ENCODE results near the gene MADD. TPM values are rescaled to one million over a fixed set of nuclear protein-coding genes. Genes with fewer than 3 reads are reported as not detected.

MADD gene
- total RNA-seq, 2 experiments from 2014 or later = 96.3 to 98.4 TPM

DNA sequence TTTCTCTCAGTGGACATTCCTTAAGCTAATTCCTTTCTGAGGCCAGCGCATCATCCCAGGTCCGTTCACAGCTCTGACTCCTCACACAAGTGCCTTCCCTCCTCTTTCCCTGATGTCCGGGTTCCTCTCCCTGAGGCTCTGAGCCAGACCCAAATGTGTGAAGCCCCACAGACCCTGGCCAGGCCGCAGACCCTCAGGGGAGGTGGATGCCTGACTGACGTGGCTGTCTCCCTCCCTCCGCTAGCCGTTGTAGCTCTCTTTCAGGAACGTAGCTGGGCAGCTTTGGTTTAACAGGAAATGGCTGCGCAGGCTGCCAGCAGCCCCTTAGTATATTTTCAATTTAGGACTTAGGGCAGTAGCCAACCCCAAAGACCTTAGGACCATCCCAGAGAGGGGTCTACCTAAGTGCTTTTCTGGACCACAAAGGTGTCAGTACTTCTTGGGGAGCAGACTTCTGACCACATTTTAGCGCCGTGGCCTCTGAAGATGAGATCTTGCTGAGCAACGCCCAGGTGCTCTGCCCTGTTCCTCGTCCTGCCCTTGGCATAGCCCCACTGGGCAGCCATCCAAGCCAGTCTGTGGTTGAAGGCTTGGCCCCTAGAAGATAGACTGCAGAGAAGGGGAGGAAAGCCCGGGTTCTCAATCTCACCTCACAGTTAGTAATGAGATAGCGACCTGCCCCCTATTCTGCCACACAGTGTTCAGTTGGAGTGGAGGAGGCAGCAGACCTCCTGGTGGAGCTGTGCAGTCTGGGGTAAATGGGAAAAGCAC lies 55.5 kb downstream of the MADD start:
- ATAC-seq = no peak
- no peak for DNase-seq
- peak overlapping the region; percentile 44 for H3K27ac Mint-ChIP-seq
- no peaks in the 10 kb centered on the region for H3K27me3 Mint-ChIP-seq (ENCODE audit: low read depth)
- H3K9me3 Mint-ChIP-seq (ENCODE audit: insufficient read depth) = no peaks in the 10 kb centered on the region
- ChIA-PET CTCF (no interaction called here), POLR2A (no interaction called here)
- H3K36me3 Mint-ChIP-seq (ENCODE audit: low read depth) = peaks cover 51% of the 10 kb centered on the region
- no peak overlapping the region for H3K4me3 Mint-ChIP-seq
- no peaks in the 10 kb centered on the region for H3K4me1 Mint-ChIP-seq (ENCODE audit: low read depth)

DNA sequence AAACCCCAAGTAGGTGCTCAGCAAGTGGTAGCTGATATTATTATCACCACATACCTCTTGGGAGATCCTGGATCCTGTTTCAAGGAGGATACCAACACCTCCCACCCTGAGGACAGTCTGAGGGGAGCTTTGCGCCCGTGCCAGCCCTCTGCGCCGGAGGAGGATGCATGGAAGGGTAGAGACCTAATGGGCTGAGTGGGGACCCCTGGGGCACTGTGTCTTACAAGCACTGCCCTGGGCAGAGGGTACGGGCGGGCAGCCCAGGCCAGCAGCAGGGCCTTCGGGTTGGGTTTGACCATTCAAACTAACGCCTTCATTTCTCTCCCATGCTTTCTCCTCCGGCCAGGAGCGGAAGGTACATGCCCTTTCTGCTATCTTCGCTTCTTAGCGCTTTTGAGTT lies 56.3 kb downstream of the MADD start:
- POLR2A ChIA-PET = no interaction called here
- Mint-ChIP-seq H3K4me1 (ENCODE audit: low read depth) (no peaks in the 10 kb centered on the region), H3K36me3 (ENCODE audit: low read depth) (peaks cover 48% of the 10 kb centered on the region), H3K4me3 (no peak overlapping the region), H3K9me3 (ENCODE audit: insufficient read depth) (no peaks in the 10 kb centered on the region), H3K27me3 (ENCODE audit: low read depth) (no peaks in the 10 kb centered on the region), H3K27ac (no peak overlapping the region)
- ATAC-seq (no peak), DNase-seq (no peak)
- CTCF ChIA-PET = no interaction called here

DNA sequence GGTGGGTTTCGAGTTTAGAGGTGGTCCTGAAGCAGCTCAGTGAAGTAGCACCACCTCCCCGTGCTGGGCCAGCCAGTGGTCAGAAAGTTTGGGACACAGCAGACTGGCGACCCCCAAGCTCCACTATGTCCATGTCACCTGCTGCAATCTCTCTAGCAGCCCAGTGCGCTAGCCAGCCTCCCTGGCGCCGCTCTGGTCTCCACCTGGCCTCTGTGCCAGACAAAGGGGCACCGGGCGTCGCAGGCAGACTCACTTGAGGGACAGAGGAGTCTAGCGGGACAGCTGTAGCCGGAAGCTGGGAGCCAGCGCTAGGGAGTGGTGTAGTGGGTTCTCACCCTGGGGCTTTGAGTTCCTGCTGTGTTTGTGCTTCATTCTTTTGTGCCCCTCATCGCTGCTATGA lies 57.1 kb downstream of the MADD start:
- Mint-ChIP-seq H3K4me3 (no peak overlapping the region), H3K36me3 (ENCODE audit: low read depth) (peaks cover 41% of the 10 kb centered on the region), H3K4me1 (ENCODE audit: low read depth) (no peaks in the 10 kb centered on the region), H3K27ac (no peak overlapping the region), H3K27me3 (ENCODE audit: low read depth) (no peaks in the 10 kb centered on the region), H3K9me3 (ENCODE audit: insufficient read depth) (no peaks in the 10 kb centered on the region)
- POLR2A ChIA-PET = no interaction called here
- ATAC-seq = no peak
- CTCF ChIA-PET = no interaction called here
- DNase-seq = no peak

DNA sequence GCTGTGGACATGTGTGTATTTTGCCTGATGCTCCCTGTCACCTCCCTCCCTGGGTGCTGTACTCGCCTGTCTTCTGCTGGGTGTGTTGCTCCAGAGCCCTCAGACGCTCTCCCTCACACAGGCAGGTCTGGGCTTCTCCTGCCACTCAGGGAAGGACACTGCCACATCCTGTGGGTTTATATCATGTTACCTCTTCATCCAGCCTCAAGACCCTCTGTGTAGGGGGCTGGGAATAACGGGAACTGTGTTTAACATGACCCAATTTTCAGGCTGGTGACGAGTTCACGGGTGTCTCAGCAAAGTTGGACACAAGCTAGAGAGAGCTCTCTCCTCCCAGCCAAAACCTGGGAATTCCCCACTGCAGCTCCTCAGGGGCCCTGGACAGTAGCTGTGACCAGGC lies 58.0 kb downstream of the MADD start:
- Mint-ChIP-seq H3K4me1 (ENCODE audit: low read depth) (no peaks in the 10 kb centered on the region), H3K27me3 (ENCODE audit: low read depth) (no peaks in the 10 kb centered on the region), H3K27ac (no peak overlapping the region), H3K9me3 (ENCODE audit: insufficient read depth) (no peaks in the 10 kb centered on the region), H3K36me3 (ENCODE audit: low read depth) (peaks cover 37% of the 10 kb centered on the region), H3K4me3 (no peak overlapping the region)
- ChIA-PET POLR2A (no interaction called here), CTCF (interaction anchor here (1.5 kb wide), 1 partner anchor 46 kb away, joined by 4 read pairs; no protein-coding TSS in a partner anchor)
- ATAC-seq (no peak), DNase-seq (no peak)

DNA sequence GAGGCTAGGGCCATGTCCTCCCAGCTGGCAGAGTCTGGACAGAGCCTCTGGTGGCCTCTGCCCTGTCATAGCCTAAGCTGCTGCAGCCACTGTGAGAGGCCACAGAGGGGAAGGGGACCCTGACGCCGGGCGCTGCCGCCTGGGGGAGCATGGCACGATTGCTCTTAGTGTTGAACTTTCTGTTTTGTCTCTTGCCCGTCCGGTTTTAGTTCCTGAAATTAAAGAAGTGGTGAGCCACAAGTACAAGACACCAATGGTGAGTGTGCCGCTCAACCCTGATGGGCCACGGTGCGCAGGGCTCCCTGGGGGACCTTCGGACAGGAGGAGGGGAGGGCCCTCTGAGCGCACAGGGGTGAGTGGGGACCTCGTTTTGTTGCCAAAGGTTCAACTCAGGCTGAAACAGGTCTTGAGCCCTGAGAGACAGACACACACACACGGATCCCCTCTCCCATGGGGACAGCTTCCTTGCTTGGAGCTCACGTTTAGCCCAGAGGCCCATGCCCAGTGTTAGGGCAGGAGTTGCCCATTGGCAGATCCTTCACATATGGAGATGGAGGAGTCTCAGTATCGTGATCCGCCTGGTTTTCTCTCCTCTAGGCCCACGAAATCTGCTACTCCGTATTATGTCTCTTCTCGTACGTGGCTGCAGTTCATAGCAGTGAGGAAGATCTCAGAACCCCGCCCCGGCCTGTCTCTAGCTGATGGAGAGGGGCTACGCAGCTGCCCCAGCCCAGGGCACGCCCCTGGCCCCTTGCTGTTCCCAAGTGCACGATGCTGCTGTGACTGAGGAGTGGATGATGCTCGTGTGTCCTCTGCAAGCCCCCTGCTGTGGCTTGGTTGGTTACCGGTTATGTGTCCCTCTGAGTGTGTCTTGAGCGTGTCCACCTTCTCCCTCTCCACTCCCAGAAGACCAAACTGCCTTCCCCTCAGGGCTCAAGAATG lies 58.8 kb downstream of the MADD start:
- Mint-ChIP-seq H3K27ac (no peak overlapping the region), H3K4me3 (no peak overlapping the region), H3K9me3 (ENCODE audit: insufficient read depth) (no peaks in the 10 kb centered on the region), H3K27me3 (ENCODE audit: low read depth) (no peaks in the 10 kb centered on the region), H3K36me3 (ENCODE audit: low read depth) (peaks cover 33% of the 10 kb centered on the region), H3K4me1 (ENCODE audit: low read depth) (no peaks in the 10 kb centered on the region)
- ChIA-PET CTCF (interaction anchor here (1.5 kb wide), 1 partner anchor 45 kb away, joined by 4 read pairs; no protein-coding TSS in a partner anchor), POLR2A (no interaction called here)
- ATAC-seq = no peak
- no peak for DNase-seq

DNA sequence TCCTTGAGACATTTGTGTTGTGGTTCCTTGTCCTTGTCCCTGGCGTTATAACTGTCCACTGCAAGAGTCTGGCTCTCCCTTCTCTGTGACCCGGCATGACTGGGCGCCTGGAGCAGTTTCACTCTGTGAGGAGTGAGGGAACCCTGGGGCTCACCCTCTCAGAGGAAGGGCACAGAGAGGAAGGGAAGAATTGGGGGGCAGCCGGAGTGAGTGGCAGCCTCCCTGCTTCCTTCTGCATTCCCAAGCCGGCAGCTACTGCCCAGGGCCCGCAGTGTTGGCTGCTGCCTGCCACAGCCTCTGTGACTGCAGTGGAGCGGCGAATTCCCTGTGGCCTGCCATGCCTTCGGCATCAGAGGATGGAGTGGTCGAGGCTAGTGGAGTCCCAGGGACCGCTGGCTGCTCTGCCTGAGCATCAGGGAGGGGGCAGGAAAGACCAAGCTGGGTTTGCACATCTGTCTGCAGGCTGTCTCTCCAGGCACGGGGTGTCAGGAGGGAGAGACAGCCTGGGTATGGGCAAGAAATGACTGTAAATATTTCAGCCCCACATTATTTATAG lies 59.6 kb downstream of the MADD start:
- Mint-ChIP-seq H3K27me3 (ENCODE audit: low read depth) (no peaks in the 10 kb centered on the region), H3K4me3 (no peak overlapping the region), H3K9me3 (ENCODE audit: insufficient read depth) (no peaks in the 10 kb centered on the region), H3K27ac (no peak overlapping the region), H3K4me1 (ENCODE audit: low read depth) (no peaks in the 10 kb centered on the region), H3K36me3 (ENCODE audit: low read depth) (peaks cover 33% of the 10 kb centered on the region)
- POLR2A ChIA-PET = no interaction called here
- ATAC-seq (no peak), DNase-seq (no peak)
- CTCF ChIA-PET = no interaction called here

DNA sequence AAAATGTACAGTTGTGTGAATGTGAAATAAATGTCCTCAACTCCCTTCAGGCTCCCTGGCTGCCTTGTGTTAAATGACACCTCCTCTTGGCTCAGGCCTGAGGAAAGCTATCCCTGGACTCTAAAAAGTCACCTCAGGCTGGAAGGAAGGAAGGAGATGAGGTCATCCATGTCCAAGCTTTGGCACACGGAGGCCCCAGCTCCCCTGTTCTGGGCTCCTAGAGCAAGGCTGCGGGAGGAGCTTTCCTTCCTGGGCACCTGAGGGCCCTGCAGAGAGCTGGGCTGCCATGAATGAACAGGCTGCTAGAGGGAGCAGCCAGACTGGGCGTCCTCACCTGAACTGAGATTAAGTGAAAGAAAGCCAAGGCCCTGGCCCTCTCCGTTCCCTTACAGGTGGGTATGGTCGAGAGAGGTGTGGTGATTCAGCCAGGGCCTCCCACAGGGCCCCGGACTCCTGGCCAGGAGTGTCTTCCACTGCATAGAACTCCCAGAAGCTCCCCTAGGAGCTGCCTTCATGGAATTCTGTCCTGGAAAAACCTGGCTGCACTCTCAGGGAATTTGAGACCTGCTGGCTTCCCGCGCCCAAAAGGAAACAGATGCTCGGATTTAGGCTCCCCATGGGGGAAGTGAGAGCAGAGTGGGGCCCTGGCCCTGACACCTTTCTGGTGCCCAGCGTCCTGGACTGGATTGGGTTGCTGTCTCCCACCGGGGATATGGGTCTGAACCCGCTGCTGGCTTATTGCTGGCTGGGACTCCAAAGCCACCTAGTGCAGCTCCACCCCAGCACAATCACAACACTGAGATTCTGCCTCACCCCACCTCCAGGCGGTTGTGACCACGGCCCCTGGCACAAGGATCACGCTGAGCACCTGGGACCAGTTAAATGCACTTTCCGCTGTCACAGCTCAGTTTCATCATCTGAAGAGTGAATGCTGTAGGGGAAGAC lies 60.3 kb downstream of the MADD start:
- Mint-ChIP-seq H3K36me3 (ENCODE audit: low read depth) (peaks cover 28% of the 10 kb centered on the region), H3K27ac (no peak overlapping the region), H3K9me3 (ENCODE audit: insufficient read depth) (no peaks in the 10 kb centered on the region), H3K4me1 (ENCODE audit: low read depth) (no peaks in the 10 kb centered on the region), H3K4me3 (no peak overlapping the region), H3K27me3 (ENCODE audit: low read depth) (no peaks in the 10 kb centered on the region)
- ATAC-seq (no peak), DNase-seq (no peak)
- CTCF ChIA-PET = no interaction called here
- POLR2A ChIA-PET = no interaction called here

DNA sequence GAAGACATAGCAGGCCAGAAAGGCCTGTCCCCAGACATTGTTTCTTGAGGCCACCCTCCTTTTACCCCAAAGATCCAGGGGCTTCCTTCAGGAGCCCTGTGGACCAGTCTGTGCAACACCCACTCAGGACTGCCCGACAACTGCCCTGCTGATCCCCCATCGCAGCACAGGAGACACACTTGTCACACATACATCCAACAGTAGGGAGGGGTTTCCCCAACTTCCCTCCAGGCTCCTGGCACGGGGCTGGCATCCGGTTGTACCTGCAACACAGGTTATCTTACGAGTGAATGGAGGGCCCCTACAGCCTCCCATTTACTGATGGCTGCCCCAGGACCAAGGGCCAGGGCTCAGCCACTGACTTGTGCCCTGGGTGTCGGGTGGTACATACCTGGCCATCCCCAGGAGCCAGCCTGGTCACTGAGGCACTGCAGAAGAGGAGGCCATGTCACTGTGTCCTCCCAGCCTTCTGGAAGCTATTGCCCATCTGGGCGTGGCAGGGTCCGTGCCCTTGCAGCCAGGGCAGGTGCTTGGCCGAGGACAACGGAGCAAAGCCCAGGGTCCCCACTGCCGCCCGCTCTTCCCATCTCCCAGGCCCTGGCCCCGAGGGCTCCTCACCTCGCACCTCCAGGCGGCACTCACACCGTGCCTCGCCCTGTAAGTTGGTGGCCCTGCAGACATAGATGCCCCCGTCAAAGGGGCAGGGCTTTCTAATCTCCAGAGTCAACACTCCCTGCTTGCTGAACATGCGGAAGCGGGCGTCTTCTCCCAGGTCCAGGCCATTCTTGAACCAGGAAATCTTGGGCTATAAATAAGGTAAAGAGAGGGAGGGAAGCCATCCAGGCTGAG lies 61.7 kb downstream of the MADD start:
- no peaks in the 10 kb centered on the region for H3K27me3 Mint-ChIP-seq (ENCODE audit: low read depth)
- H3K4me3 Mint-ChIP-seq = no peak overlapping the region
- H3K36me3 Mint-ChIP-seq (ENCODE audit: low read depth) = peaks cover 19% of the 10 kb centered on the region
- H3K9me3 Mint-ChIP-seq (ENCODE audit: insufficient read depth) = no peaks in the 10 kb centered on the region
- DNase-seq (no peak), ATAC-seq (no peak)
- H3K4me1 Mint-ChIP-seq (ENCODE audit: low read depth) = no peaks in the 10 kb centered on the region
- H3K27ac Mint-ChIP-seq = peak overlapping the region; percentile 24
- POLR2A ChIA-PET = no interaction called here
- CTCF ChIA-PET = no interaction called here

DNA sequence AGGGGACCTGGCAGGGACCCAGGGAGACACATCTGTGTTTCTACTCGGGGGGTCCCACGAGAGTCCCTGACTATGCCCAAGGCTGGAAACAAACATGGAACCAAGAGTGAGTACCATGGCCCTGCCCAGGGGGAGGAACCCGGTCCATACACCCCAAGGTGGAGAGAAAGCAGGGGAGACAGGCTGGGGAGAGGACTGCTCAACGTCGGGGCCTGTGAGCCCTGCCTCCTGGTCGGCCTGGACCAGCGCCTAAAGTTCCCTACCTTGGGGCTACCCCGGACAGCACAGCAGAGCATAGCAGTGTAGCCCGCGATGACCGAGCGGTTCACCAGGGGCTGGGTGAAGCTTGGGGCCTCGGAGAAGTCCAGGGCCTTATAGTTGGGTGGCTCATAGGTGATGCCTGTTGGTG lies 62.4 kb downstream of the MADD start:
- H3K27ac Mint-ChIP-seq = peak overlapping the region; percentile 24
- CTCF ChIA-PET = no interaction called here
- POLR2A ChIA-PET = no interaction called here
- DNase-seq = no peak
- no peaks in the 10 kb centered on the region for H3K27me3 Mint-ChIP-seq (ENCODE audit: low read depth)
- H3K4me1 Mint-ChIP-seq (ENCODE audit: low read depth) = no peaks in the 10 kb centered on the region
- H3K4me3 Mint-ChIP-seq = no peak overlapping the region
- no peaks in the 10 kb centered on the region for H3K9me3 Mint-ChIP-seq (ENCODE audit: insufficient read depth)
- ATAC-seq = no peak
- peaks cover 16% of the 10 kb centered on the region for H3K36me3 Mint-ChIP-seq (ENCODE audit: low read depth)

DNA sequence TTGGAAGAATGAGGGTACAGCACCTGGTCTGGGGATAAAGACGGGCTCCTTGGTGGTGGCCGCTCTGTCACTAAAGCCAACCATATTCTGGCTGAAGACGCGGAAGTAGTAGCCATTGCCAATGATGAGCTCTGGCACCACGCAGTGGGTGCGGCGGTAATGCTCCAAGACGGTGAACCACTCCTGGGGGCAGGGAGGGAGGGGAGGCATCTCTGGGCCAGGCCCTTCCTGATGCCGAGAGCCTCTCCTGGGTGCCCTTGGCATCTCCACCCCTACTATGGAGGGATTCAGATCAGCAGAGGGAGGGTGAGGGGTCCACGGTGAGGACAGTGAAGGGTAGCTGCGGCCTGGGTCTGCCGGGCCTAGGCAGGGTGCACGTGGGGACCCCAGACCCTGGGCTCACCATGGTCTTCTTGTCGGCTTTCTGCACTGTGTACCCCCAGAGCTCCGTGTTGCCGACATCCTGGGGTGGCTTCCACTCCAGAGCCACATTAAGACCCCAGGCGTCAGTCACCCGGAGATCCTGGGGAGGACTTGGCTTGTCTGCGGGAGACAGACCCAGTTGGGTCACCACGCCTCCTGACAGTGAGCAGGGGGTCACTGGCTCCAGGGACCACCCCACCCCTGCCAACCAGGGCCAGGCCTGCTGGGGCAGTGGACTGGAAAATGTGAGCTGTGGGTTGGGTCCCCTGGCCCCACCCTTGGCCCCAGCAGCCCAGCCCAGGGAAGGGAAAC lies 63.0 kb downstream of the MADD start:
- no peak overlapping the region for H3K4me3 Mint-ChIP-seq
- no peak overlapping the region for H3K27ac Mint-ChIP-seq
- peaks cover 14% of the 10 kb centered on the region for H3K36me3 Mint-ChIP-seq (ENCODE audit: low read depth)
- no peaks in the 10 kb centered on the region for H3K9me3 Mint-ChIP-seq (ENCODE audit: insufficient read depth)
- no peak for DNase-seq
- CTCF ChIA-PET = no interaction called here
- POLR2A ChIA-PET = no interaction called here
- no peaks in the 10 kb centered on the region for H3K27me3 Mint-ChIP-seq (ENCODE audit: low read depth)
- H3K4me1 Mint-ChIP-seq (ENCODE audit: low read depth) = no peaks in the 10 kb centered on the region
- ATAC-seq = no peak

Measured in activated CD8-positive, alpha-beta T cell treated with anti-CD3 and anti-CD28 coated beads, Interleukin-2, amount 10 ng/mL, durations not matched to agents 7 days and 5 days (primary cell).